ENCODE measurements around the gene KREMEN2. TPM values are rescaled to one million over a fixed set of nuclear protein-coding genes. Genes with fewer than 3 reads are reported as not detected.

Gene KREMEN2
- polyA plus RNA-seq, 10 donors: 1.7 to 27.6 (median 5.6) TPM

GRCh38 chr16:2963074-2963722 lies 877 bp upstream of the KREMEN2 start:
- DNase-seq: no peak

- no peak for DNase-seq
These were observed 631 bp downstream of the KREMEN2 start for GRCh38 chr16:2964475-2965336.

GRCh38 chr16:2966043-2966807 lies 2.1 kb downstream of the KREMEN2 start:
- no peak for DNase-seq

- no peak for DNase-seq
These were observed 2.7 kb downstream of the KREMEN2 start for GRCh38 chr16:2966808-2967191.

- DNase-seq: no peak
These were observed 3.1 kb downstream of the KREMEN2 start for GRCh38 chr16:2967211-2967631.

- no peak for DNase-seq
These were observed 3.7 kb downstream of the KREMEN2 start for GRCh38 chr16:2967721-2968161.

- no peak for DNase-seq
These were observed 4.3 kb downstream of the KREMEN2 start for GRCh38 chr16:2968368-2968737.

- DNase-seq: peak; percentile 84 to 97 (median 92)
These were observed 4.9 kb downstream of the KREMEN2 start, which contains the start of gene PAQR4 for GRCh38 chr16:2968738-2969544. Gene PAQR4 (plus strand): TSS chr16:2969348. CDS start chr16:2969675, 327 bp downstream.

GRCh38 chr16:2969545-2970521 lies 5.8 kb downstream of the KREMEN2 start:
- DNase-seq: peak in 1 of 3 donors; percentile 60

- DNase-seq: no peak
These were observed 6.5 kb downstream of the KREMEN2 start for GRCh38 chr16:2970563-2970962.

- DNase-seq: no peak
These were observed 7.3 kb downstream of the KREMEN2 start for GRCh38 chr16:2971134-2971984.

GRCh38 chr16:2971985-2972784 lies 8.1 kb downstream of the KREMEN2 start:
- no peak for DNase-seq

GRCh38 chr16:2973093-2973492 lies 9.0 kb downstream of the KREMEN2 start:
- no peak for DNase-seq

- no peak for DNase-seq
These were observed 9.7 kb downstream of the KREMEN2 start for GRCh38 chr16:2973605-2974318.

- DNase-seq: no peak
These were observed 10.4 kb downstream of the KREMEN2 start for GRCh38 chr16:2974319-2975056.

- no peak for DNase-seq
These were observed 11.2 kb downstream of the KREMEN2 start for GRCh38 chr16:2975161-2975795.
